Lower leg skin (tissue), 4 donors: ENCODE data around the gene PEX12. TPM values are rescaled to one million over a fixed set of nuclear protein-coding genes. Genes with fewer than 3 reads are reported as not detected.

Experiments
- DNase-seq, 2 donors: peaks; one replicate each; pipeline ENCODE4 v3.0.0-alpha.2; 2019; ENCODE audit warnings: low spot score in 2 of 2
- H3K4me3 ChIP-seq: fragments of 200-600 bp; sonication (generic); 2 replicates; pipeline ENCODE4 v1.5.1; 2017; ENCODE audit warnings: mild to moderate bottlenecking, low read depth; ENCODE audit not compliant: poor library complexity, severe bottlenecking
- CTCF ChIP-seq, 3 donors: fragments of 450-650 bp; IDR thresholded peaks; one replicate each; pipeline ENCODE4 v1.5.1; 2016; ENCODE audit warnings: antibody characterized with exemption in 3 of 3, mild to moderate bottlenecking in 3 of 3, moderate library complexity in 2 of 3
- POLR2A ChIP-seq, 2 donors: fragments of 450-650 bp; IDR thresholded peaks; one replicate each; pipeline ENCODE4 v1.6.1; 2016 to 2017; ENCODE audit warnings: antibody characterized with exemption in 2 of 2, mild to moderate bottlenecking in 1 of 2, moderate library complexity in 1 of 2
- WGBS, 2 donors: methylation state at CpG; one replicate each; pipeline ENCODE4 v1.1.5; 2018; 5-methylcytosine and 5-hydroxymethylcytosine counted together
- intact Hi-C: fragments of 100-400 bp; cut with DNase I; formaldehyde crosslinking; loops from one replicate; pipeline ENCODE4 v1.15.0; 2023; ENCODE audit warnings: low total_unique reads
- total RNA-seq, 4 donors: library from RNA; depleted of rRNA; stranded (reverse); fragments of >200 nt; gene quantifications; one replicate each; pipeline ENCODE4 v1.1.0, GENCODE V29; 2016

PEX12 gene
- total RNA-seq, 4 donors from 2014 or later, result 6.1 to 9.0 (median 6.7) TPM

- DNase-seq, result no peak
- no peak overlapping the region for H3K4me3 ChIP-seq
- 75 to 90% methylated on average over 2 of the region's 2 CpGs for whole genome bisulfite sequencing, 2 donors
- intact Hi-C loops, result no loop called here
- TF ChIP-seq CTCF (IDR thresholded peaks at IDR 0.05) (no peak), POLR2A (IDR thresholded peaks at IDR 0.05) (no peak)
Measured at GRCh38 chr17:35605678-35606077, 27.3 kb upstream of the PEX12 start.

DNA sequence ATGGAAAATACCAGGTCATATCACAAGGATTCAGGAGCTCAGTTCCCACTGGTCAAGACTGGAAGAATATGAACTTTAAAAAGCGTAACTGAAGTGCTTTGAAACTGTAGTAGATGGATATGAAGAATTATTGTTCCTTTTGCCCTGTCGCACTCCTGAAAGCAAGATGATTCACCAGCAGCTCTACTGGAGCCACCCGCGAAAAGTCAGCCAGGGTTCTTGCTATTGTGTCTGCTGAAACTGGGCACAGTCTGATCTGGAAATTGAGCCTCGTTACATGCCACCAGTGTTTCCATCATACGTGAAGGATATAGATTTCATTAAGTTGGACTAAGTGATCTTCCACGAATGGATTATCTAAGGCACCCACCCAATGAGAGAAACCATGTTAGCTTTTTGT lies 25.3 kb upstream of the PEX12 start:
- TF ChIP-seq POLR2A (IDR thresholded peaks at IDR 0.05), result no peak
- no peak for TF ChIP-seq CTCF (IDR thresholded peaks at IDR 0.05)
- DNase-seq, result no peak
- H3K4me3 ChIP-seq, result no peak overlapping the region
- 86 to 90% methylated on average over 7 of the region's 7 CpGs for WGBS, 2 donors
- intact Hi-C loops, result no loop called here

GRCh38 chr17:35597604-35598003 lies 19.2 kb upstream of the PEX12 start:
- intact Hi-C loops, result no loop called here
- 73 to 78% methylated on average over 5 of the region's 5 CpGs for WGBS, 2 donors
- no peak for DNase-seq
- no peak for TF ChIP-seq CTCF (IDR thresholded peaks at IDR 0.05)
- no peak for TF ChIP-seq POLR2A (IDR thresholded peaks at IDR 0.05)
- no peak overlapping the region for H3K4me3 ChIP-seq

DNA sequence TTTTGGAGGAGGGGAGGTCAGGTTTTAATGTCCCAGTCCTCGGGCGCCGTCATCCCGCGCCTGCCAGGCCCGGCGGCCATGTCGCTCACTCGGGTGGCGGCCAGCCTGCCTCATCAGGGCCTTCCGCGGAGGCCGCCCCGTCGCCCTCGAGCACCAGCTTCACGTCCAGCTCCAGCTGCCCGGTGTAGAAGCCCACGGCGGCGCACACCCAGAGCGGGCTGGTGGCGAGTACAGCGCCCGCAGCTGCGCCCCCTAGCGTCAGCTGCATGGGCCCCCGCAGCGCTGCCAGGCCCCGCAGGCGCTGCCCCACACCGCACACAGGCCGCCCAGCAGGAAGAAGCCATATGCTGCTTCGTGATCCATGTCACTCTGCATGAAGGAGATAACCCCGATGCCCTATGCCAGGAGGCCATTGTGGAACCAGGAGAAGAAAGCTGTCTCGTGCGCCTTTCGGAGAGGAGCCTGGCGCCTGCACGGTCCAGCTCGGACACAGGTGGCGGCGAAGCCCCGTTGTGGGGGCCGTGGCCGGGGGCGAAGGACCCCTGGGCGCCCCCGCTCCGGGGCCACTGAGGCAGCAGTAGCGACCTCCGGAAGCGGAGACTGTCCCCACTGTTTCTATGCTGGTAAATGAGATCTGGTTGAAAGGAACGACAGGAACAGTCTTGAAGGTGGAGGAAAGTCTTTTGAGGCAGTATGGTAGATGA lies 18.3 kb upstream of the PEX12 start:
- intact Hi-C loops, result no loop called here
- WGBS, 2 donors, result 89 to 90% methylated on average over 40 to 54 of the region's 54 CpGs
- TF ChIP-seq POLR2A (IDR thresholded peaks at IDR 0.05) (no peak), CTCF (IDR thresholded peaks at IDR 0.05) (no peak)
- H3K4me3 ChIP-seq, result no peak overlapping the region
- no peak for DNase-seq

DNA sequence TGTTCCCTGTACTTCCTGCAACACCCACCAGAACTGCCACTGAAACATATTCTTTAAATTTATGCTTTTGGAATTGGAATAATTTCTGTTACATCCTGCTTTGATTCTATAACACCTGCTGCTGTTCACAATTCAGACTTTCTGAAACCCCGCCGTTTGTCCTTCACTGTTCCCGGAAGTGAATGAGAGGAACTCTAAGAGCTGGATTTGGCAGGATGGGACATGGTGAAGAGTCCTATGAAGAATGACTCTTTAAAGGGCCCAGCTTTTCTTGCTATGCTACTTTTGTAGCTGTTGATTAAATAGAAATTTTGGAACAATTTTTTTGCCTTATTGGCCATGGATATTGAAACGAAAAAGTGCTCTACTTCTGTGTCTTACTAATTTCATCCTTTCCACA lies 17.7 kb upstream of the PEX12 start:
- DNase-seq, result no peak
- intact Hi-C loops, result no loop called here
- WGBS, 2 donors, result 80 to 88% methylated on average over 4 of the region's 4 CpGs
- TF ChIP-seq CTCF (IDR thresholded peaks at IDR 0.05), result no peak
- no peak for TF ChIP-seq POLR2A (IDR thresholded peaks at IDR 0.05)
- no peak overlapping the region for H3K4me3 ChIP-seq
